K562 (cell line): Measurements from ENCODE around the gene SMAP2. TPM values are rescaled to one million over a fixed set of nuclear protein-coding genes. Genes with fewer than 3 reads are reported as not detected.

Experiments
- ATAC-seq: fragments of 200-7000 bp; cut with Tn5 transposase; 3 replicates; pipeline ENCODE4 v1.9.1; 2020; ENCODE audit warnings: moderate library complexity
- BruUV-seq: library from RNA; stranded (reverse); fragments of 400-500 nt; replicated peaks from 2 replicates; lab custom pipeline; 2021; lab: Mats Ljungman, UMichigan
- CTCF ChIA-PET: fragments of 300-600 bp; formaldehyde crosslinking; extraction: SDS; loops from one replicate; lab custom pipeline; 2021; ENCODE audit warnings: low intra/inter-chr PET ratio; lab: Yijun Ruan, JAX
- POLR2A ChIA-PET: fragments of 300-600, 350-650 bp; sonication (Branson Sonifier 250); formaldehyde crosslinking; extraction: SDS; loops from one replicate; lab custom pipeline; 2021; ENCODE audit warnings: antibody characterized with exemption, inconsistent platforms; lab: Yijun Ruan, JAX
- DNase-seq, 4 experiments: peaks; one replicate each; pipeline versions ENCODE4 v3.0.0 to v3.0.0-alpha.2; 2011 to 2018; ENCODE audit warnings: low spot score in 3 of 4, mixed read lengths in 3 of 4; ENCODE audit errors: extremely low read depth in 1 of 4
- FAIRE-seq: peaks from 2 replicates; lab custom pipeline; 2011; peaks lifted over from hg19 to GRCh38; lab: Jason Lieb, UNC
- H2AFZ ChIP-seq: 2 replicates; pipeline ENCODE4 v1.6.0; 2011; ENCODE audit warnings: low read depth, low read length, control low read depth, inconsistent platforms
- H3K27ac ChIP-seq: fragments of 200-600 bp; 3 replicates; pipeline ENCODE4 v1.8.0; 2011; ENCODE audit warnings: low read depth, mild to moderate bottlenecking, control low read depth, inconsistent platforms, low read length, moderate library complexity, mixed read lengths; ENCODE audit errors: extremely low read depth
- H3K27me3 ChIP-seq, 2 experiments: fragments of 300-600 bp in 1 of 2; 2 replicates in 1 of 2; 3 replicates in 1 of 2; pipeline versions ENCODE4 v1.6.0 to v1.8.0; 2011; ENCODE audit warnings: inconsistent platforms in 2 of 2, low read length in 2 of 2, mild to moderate bottlenecking in 1 of 2, mixed read lengths in 1 of 2, moderate library complexity in 1 of 2; ENCODE audit not compliant: control insufficient read depth in 2 of 2, insufficient read depth in 2 of 2
- H3K36me3 ChIP-seq: fragments of 300-600 bp; 3 replicates; pipeline ENCODE4 v1.8.0; 2011; ENCODE audit warnings: mild to moderate bottlenecking, low read length, inconsistent platforms; ENCODE audit not compliant: control insufficient read depth, insufficient read depth
- H3K4me1 ChIP-seq, 2 experiments: fragments of 200-600 bp in 1 of 2; replicated peaks in 1 of 2; 2 replicates in 1 of 2; 3 replicates in 1 of 2; pipeline versions ENCODE4 v1.5.1 to v1.8.0; 2011; ENCODE audit warnings: inconsistent platforms in 2 of 2, low read length in 2 of 2, mild to moderate bottlenecking in 1 of 2, mixed read lengths in 1 of 2, moderate library complexity in 1 of 2; ENCODE audit not compliant: control insufficient read depth in 2 of 2, insufficient read depth in 2 of 2
- H3K4me2 ChIP-seq: 2 replicates; pipeline ENCODE4 v1.6.1; 2011; ENCODE audit warnings: low read length, control low read depth, inconsistent platforms, mixed read lengths; ENCODE audit not compliant: insufficient read depth
- H3K4me3 ChIP-seq: fragments of 200-600 bp; sonication (generic), shearing (Covaris generic); 2 replicates; pipeline ENCODE4 v1.5.1; 2016; ENCODE audit warnings: control low read depth, inconsistent platforms
- H3K79me2 ChIP-seq: fragments of 200-600 bp; 3 replicates; pipeline ENCODE4 v1.8.0; 2011; ENCODE audit warnings: low read length, inconsistent platforms; ENCODE audit not compliant: control insufficient read depth, insufficient read depth
- H3K9ac ChIP-seq, 2 experiments: 2 replicates each; pipeline versions ENCODE4 v1.6.0 to v1.6.1; 2011; ENCODE audit warnings: low read depth in 2 of 2, low read length in 2 of 2, control low read depth in 1 of 2, inconsistent platforms in 1 of 2, mild to moderate bottlenecking in 1 of 2, mixed read lengths in 1 of 2; ENCODE audit not compliant: insufficient read depth in 1 of 2
- H3K9me1 ChIP-seq: one replicate; pipeline ENCODE4 v1.6.0; 2011; ENCODE audit warnings: inconsistent platforms, mild to moderate bottlenecking, low read length, moderate library complexity; ENCODE audit not compliant: control insufficient read depth, insufficient read depth
- H3K9me3 ChIP-seq: replicated peaks from 2 replicates; pipeline ENCODE4 v1.5.1; 2011; ENCODE audit warnings: low read depth, low read length, inconsistent platforms; ENCODE audit not compliant: control insufficient read depth, insufficient read depth
- H4K20me1 ChIP-seq: replicated peaks from 2 replicates; pipeline ENCODE4 v1.6.1; 2011; ENCODE audit warnings: low read length, inconsistent platforms, mixed read lengths; ENCODE audit not compliant: control insufficient read depth, insufficient read depth
- CBX5 ChIP-seq: IDR thresholded peaks from 2 replicates; pipeline ENCODE4 v1.6.1; 2014; ENCODE audit warnings: low read depth, borderline replicate concordance
- CC2D1A ChIP-seq: fragments of 450-650 bp; IDR thresholded peaks from 2 replicates; pipeline ENCODE4 v1.6.1; 2017; ENCODE audit warnings: mild to moderate bottlenecking
- CCNT2 ChIP-seq: IDR thresholded peaks from 2 replicates; pipeline ENCODE4 v1.6.1; 2011; ENCODE audit warnings: borderline replicate concordance, low read depth, mild to moderate bottlenecking, moderate library complexity, mixed read lengths, low read length; ENCODE audit not compliant: insufficient read length; ENCODE audit errors: extremely low read depth
- CEBPB ChIP-seq: fragments of 450-650 bp; IDR thresholded peaks from 2 replicates; pipeline ENCODE4 v1.6.1; 2016; ENCODE audit warnings: missing genetic modification characterization, missing compliant biosample characterization
- GTF2F1 ChIP-seq: IDR thresholded peaks from 2 replicates; pipeline ENCODE4 v1.6.1; 2011; ENCODE audit warnings: low read depth, low read length, improper control_type of control experiment
- MTA3 ChIP-seq: fragments of 450-650 bp; formaldehyde crosslinking; IDR thresholded peaks from 2 replicates; pipeline ENCODE4 v1.6.1; 2017; ENCODE audit warnings: mild to moderate bottlenecking, borderline replicate concordance
- NFIC ChIP-seq: fragments of 450-650 bp; IDR thresholded peaks from 2 replicates; pipeline ENCODE4 v1.6.1; 2017; ENCODE audit warnings: mild to moderate bottlenecking, inconsistent platforms
- PHF21A ChIP-seq: fragments of 450-650 bp; IDR thresholded peaks from 2 replicates; pipeline ENCODE4 v1.6.1; 2017; ENCODE audit warnings: low read depth, borderline replicate concordance
- SPI1 ChIP-seq: IDR thresholded peaks from 2 replicates; pipeline ENCODE4 v1.6.1; 2011; ENCODE audit warnings: low read depth, low read length, control low read depth, borderline replicate concordance
- TBP ChIP-seq: optimal IDR thresholded peaks from 2 replicates; pipeline ENCODE3; 2011; ENCODE audit warnings: low read depth, low read length, improper control_type of control experiment
- TRIM28 ChIP-seq: fragments of 450-650 bp; IDR thresholded peaks from 2 replicates; pipeline ENCODE4 v1.6.1; 2017
- ZNF263 ChIP-seq: sonication (generic); formaldehyde crosslinking; IDR thresholded peaks from 2 replicates; pipeline ENCODE4 v1.8.0; 2022; ENCODE audit warnings: mild to moderate bottlenecking, missing genetic modification reagents, borderline replicate concordance
- WGBS: fragments of 100-300 bp; shearing (Covaris generic); methylation state at CpG from one replicate; pipeline ENCODE4 v1.1.6; 2016; ENCODE audit warnings: low coverage, mixed read lengths; ENCODE audit not compliant: insufficient coverage; ENCODE audit errors: missing lambda C conversion rate; 5-methylcytosine and 5-hydroxymethylcytosine counted together
- in situ Hi-C: fragments of 300-500 bp; cut with MboI; formaldehyde crosslinking; loops from 4 replicates; pipeline ENCODE4 v1.15.0; 2018; ENCODE audit warnings: inconsistent platforms, mixed read lengths
- intact Hi-C: fragments of 100-400 bp; cut with micrococcal nuclease; formaldehyde crosslinking; loops from 2 replicates; pipeline ENCODE4 v1.14.2; 2022
- polyA plus RNA-seq, 8 experiments: library from polyadenylated mRNA; depleted of rRNA in 4 of 8; stranded (reverse) in 5 of 8; unstranded in 3 of 8; fragments of >200 nt; fragmentation: Nextera tagmentation in 2 of 8; fragmentation: Illumina TruSeq in 1 of 8; extraction: Ambion mirVana in 2 of 8; extraction: Trizol in 1 of 8; gene quantifications; 2 replicates each; pipeline versions ENCODE4 v1.2.1 to v1.2.3, GENCODE V29; 2011 to 2014; ENCODE audit warnings: inconsistent platforms in 1 of 8, missing spikeins in 1 of 8
- total RNA-seq, 7 experiments: library from RNA; depleted of rRNA in 6 of 7; stranded (reverse); fragments of >200 nt in 6 of 7; fragmentation: Illumina TruSeq in 2 of 7; extraction: Trizol in 2 of 7; gene quantifications; 2 replicates each; pipeline versions ENCODE4 v1.2.1 to v1.2.3, GENCODE V29; 2011 to 2021; ENCODE audit warnings: low replicate concordance in 1 of 7
- TF ChIP-seq, protein P1 (sequence below): fragments of 150-350 bp; conservative IDR thresholded peaks from 2 replicates; pipeline ENCODE4 v1.6.1; 2014; ENCODE audit warnings: low read length

The SMAP2 gene
- total and polyA plus RNA-seq, 9 of the 15 experiments (the other 6 are each of a cell fraction or from before 2014, with no cell fraction given), result 38.7 to 212 (median 94.1) TPM

DNA sequence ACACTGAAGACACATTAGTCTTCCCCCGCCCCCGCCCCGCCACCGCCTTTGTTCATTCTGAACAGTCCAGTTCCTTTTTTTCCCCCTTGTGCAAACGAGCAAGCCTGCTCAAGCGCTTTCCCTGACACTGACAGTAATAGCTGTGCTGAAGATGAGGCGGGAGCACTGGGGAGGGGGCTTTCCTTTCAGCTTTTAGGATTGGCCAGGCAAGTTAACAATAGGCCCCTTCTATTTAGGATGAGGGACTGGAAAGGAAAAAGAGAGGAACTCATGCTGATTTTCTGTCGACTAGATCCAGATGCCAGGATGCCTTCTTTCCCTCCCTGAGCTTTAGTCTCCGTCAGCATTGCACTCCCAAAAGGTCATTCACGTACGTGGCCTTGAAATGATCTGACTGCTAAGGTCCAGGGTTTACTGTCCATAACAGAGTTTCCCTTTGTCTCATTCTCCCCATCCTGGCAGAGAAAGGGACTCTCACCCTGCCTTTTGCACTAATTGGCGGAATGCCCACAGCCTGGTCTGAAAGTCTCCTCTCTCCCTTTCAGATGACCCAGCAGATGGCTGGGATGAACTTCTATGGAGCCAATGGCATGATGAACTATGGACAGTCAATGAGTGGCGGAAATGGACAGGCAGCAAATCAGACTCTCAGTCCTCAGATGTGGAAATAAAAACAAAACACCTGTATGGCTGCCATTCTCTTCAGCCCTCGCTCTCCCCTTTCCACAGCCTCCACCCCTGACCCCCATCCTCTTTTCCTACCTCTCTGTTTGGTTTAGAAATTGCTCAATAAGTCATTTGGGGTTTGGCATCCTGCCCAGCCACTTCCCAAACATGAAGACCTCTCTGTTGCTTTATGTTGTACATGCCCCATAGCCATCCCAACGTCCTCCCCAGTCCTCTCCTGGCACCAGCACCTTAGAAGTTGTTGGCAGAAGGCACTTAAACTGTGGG lies 48.2 kb downstream of the SMAP2 start:
- no peak for TF ChIP-seq TRIM28
- no peak for TF ChIP-seq TBP
- TF ChIP-seq CC2D1A, result no peak
- TF ChIP-seq, protein P1, sequence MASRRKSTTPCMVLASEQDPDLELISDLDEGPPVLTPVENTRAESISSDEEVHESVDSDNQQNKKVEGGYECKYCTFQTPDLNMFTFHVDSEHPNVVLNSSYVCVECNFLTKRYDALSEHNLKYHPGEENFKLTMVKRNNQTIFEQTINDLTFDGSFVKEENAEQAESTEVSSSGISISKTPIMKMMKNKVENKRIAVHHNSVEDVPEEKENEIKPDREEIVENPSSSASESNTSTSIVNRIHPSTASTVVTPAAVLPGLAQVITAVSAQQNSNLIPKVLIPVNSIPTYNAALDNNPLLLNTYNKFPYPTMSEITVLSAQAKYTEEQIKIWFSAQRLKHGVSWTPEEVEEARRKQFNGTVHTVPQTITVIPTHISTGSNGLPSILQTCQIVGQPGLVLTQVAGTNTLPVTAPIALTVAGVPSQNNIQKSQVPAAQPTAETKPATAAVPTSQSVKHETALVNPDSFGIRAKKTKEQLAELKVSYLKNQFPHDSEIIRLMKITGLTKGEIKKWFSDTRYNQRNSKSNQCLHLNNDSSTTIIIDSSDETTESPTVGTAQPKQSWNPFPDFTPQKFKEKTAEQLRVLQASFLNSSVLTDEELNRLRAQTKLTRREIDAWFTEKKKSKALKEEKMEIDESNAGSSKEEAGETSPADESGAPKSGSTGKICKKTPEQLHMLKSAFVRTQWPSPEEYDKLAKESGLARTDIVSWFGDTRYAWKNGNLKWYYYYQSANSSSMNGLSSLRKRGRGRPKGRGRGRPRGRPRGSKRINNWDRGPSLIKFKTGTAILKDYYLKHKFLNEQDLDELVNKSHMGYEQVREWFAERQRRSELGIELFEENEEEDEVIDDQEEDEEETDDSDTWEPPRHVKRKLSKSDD, result no peak
- TF ChIP-seq CBX5, result no peak
- no peak for TF ChIP-seq ZNF263 (CRISPR knock-in tag)
- no peak for TF ChIP-seq CCNT2
- TF ChIP-seq NFIC, result peak; percentile 61
- TF ChIP-seq MTA3, result no peak
- 0 out of 2 replicates have a peak, but pooled peaks have one; percentile 16 for TF ChIP-seq CEBPB (tag)
- no peak for TF ChIP-seq GTF2F1
- no peak for TF ChIP-seq PHF21A
- peak; percentile 40; the same call in 1 of the 2 replicates for TF ChIP-seq SPI1
- no peak overlapping the region for H3K4me2 ChIP-seq
- no peak overlapping the region for H2AFZ ChIP-seq
- no peak overlapping the region for H3K4me3 ChIP-seq
- no peaks in the 10 kb centered on the region for H3K9me1 ChIP-seq
- no peak for DNase-seq
- ChIA-PET POLR2A (interaction anchor here (0.6 to 2.0 kb wide), 6 partner anchors 16 to 586 kb away, joined by 3 to 4 read pairs (median 3); no protein-coding TSS in a partner anchor), CTCF (no interaction called here)
- H3K9me3 ChIP-seq, result no peaks in the 10 kb centered on the region
- no peak overlapping the region for H3K9ac ChIP-seq
- no peaks in the 10 kb centered on the region for H3K4me1 ChIP-seq
- no peaks in the 10 kb centered on the region for H3K79me2 ChIP-seq
- no peaks in the 10 kb centered on the region for H3K27me3 ChIP-seq
- no peak; the same call in 2 of the 3 replicates for ATAC-seq
- 87% methylated on average over 12 of the region's 15 CpGs for WGBS
- in situ Hi-C loops (no loop called here), intact Hi-C loops (no loop called here)
- H3K27ac ChIP-seq, result no peak overlapping the region
- no peak for FAIRE-seq
- H3K36me3 ChIP-seq, result peaks cover 77% of the 10 kb centered on the region
- no TSS peak for BruUV-seq
- no peaks in the 10 kb centered on the region for H4K20me1 ChIP-seq
